Calu3 (cell line): ENCODE measurements around the gene PLEKHM2. TPM values are rescaled to one million over a fixed set of nuclear protein-coding genes. Genes with fewer than 3 reads are reported as not detected.

Source experiments
- BruUV-seq: library from RNA; stranded (reverse); fragments of 400-500 nt; replicated peaks from 2 replicates; lab custom pipeline; 2021; lab: Mats Ljungman, UMichigan
- CTCF ChIA-PET: fragments of 300-600 bp; sonication (Branson Sonifier 250); formaldehyde crosslinking; loops from one replicate; lab custom pipeline; 2022; ENCODE audit warnings: antibody characterized with exemption; lab: Charles Lee
- DNase-seq: peaks from one replicate; pipeline ENCODE4 v3.0.0; 2022
- H3K27ac Mint-ChIP-seq: one replicate; pipeline ENCODE4 v1.8.0; 2022; ENCODE audit warnings: mixed read lengths; ENCODE audit not compliant: unreplicated experiment
- H3K27me3 Mint-ChIP-seq: one replicate; pipeline ENCODE4 v1.8.0; 2022; ENCODE audit warnings: mixed read lengths; ENCODE audit not compliant: unreplicated experiment
- H3K36me3 Mint-ChIP-seq: one replicate; pipeline ENCODE4 v1.8.0; 2022; ENCODE audit warnings: mild to moderate bottlenecking, moderate library complexity, mixed read lengths; ENCODE audit not compliant: insufficient read depth, unreplicated experiment
- H3K4me1 Mint-ChIP-seq: one replicate; pipeline ENCODE4 v1.8.0; 2022; ENCODE audit warnings: mild to moderate bottlenecking, low read depth, mixed read lengths; ENCODE audit not compliant: unreplicated experiment
- H3K4me3 Mint-ChIP-seq: one replicate; pipeline ENCODE4 v1.8.0; 2022; ENCODE audit warnings: mild to moderate bottlenecking, low read depth, moderate library complexity, mixed read lengths; ENCODE audit not compliant: unreplicated experiment
- H3K9me3 Mint-ChIP-seq: one replicate; pipeline ENCODE4 v1.8.0; 2022; ENCODE audit warnings: low read depth, mixed read lengths; ENCODE audit not compliant: unreplicated experiment
- intact Hi-C: fragments of 100-400 bp; cut with micrococcal nuclease; formaldehyde crosslinking; loops from one replicate; pipeline ENCODE4 v1.10.0; 2022; ENCODE audit not compliant: unreplicated experiment
- total RNA-seq: library from RNA; stranded (reverse); gene quantifications from 2 replicates; pipeline ENCODE4 v1.2.3, GENCODE V29; 2022
- TF ChIP-seq, protein P1 (sequence below): fragments of 200-600 bp; IDR thresholded peaks from one replicate; pipeline ENCODE4 v1.8.0; 2022; ENCODE audit warnings: antibody characterized with exemption; ENCODE audit not compliant: unreplicated experiment

PLEKHM2 gene
- total RNA-seq, 1 experiment from 2014 or later, result 30.4 TPM

DNA sequence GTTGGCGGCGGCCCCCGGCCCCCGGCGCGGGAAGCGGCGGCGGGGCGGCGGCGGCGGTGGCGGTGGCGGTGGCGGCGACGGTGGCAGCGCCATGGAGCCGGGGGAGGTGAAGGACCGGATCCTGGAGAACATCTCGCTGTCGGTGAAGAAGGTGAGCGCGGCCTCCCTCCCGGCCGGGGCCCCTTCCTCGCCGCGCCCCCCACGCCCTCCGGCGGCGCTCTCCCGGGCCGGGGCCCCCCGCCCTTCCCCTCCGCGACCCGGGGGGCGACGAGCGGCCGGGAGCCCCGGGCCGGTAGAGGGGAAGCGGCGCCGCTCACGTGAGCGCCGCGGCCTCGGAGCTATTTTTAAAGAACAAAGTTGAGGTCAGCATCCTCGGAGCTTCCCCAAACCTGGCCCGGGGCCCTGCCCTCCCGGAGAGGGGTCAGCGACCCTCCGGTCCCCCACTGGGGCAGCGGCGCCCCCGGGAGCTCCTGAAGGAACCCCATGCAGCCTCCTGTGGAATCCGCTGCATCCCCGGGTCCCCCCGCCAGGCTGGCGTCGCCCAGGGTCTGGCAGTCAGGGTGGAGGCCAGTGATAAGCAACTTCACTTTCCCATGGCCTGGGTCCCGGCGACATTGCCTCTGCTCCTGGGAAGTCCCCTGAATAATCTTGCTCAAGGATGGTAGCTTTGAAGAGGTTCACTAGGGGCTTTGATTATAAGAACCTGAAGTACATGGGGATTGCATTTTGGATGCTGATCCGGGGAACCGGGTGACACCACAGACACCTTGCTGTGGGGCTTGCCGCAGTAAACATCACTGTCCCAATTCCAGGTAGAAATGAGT lies 560 bp downstream of the PLEKHM2 start:
- Mint-ChIP-seq H3K9me3 (no peaks in the 10 kb centered on the region), H3K27me3 (no peaks in the 10 kb centered on the region), H3K4me1 (no peaks in the 10 kb centered on the region), H3K36me3 (peaks cover 27% of the 10 kb centered on the region), H3K4me3 (peak overlapping the region; percentile 79), H3K27ac (no peak overlapping the region)
- DNase-seq, result peak; percentile 29
- TF ChIP-seq, protein P1, sequence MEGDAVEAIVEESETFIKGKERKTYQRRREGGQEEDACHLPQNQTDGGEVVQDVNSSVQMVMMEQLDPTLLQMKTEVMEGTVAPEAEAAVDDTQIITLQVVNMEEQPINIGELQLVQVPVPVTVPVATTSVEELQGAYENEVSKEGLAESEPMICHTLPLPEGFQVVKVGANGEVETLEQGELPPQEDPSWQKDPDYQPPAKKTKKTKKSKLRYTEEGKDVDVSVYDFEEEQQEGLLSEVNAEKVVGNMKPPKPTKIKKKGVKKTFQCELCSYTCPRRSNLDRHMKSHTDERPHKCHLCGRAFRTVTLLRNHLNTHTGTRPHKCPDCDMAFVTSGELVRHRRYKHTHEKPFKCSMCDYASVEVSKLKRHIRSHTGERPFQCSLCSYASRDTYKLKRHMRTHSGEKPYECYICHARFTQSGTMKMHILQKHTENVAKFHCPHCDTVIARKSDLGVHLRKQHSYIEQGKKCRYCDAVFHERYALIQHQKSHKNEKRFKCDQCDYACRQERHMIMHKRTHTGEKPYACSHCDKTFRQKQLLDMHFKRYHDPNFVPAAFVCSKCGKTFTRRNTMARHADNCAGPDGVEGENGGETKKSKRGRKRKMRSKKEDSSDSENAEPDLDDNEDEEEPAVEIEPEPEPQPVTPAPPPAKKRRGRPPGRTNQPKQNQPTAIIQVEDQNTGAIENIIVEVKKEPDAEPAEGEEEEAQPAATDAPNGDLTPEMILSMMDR, result no peak
- BruUV-seq, result no TSS peak
- intact Hi-C loops, result no loop called here
- CTCF ChIA-PET, result no interaction called here

DNA sequence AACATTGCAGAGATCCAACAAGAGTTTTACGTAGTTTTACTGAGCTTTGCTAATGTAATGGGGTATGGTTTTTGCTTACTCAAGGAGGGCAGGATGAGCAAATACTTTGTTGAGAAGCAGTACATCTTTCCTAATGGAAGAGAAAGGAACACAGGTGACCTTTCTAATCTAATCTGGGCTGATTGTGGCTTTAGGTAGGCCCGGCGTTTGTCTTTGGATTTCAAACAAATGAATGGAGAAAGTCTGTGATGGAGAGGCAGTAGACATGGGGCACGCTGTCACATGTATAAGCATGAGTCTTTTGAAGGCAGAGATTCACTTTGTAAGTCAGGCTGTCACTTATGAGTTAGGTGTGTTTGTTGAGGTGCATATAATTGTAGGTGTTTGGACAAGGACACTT lies 1.7 kb downstream of the PLEKHM2 start:
- DNase-seq, result no peak
- no peak overlapping the region for H3K27ac Mint-ChIP-seq

DNA sequence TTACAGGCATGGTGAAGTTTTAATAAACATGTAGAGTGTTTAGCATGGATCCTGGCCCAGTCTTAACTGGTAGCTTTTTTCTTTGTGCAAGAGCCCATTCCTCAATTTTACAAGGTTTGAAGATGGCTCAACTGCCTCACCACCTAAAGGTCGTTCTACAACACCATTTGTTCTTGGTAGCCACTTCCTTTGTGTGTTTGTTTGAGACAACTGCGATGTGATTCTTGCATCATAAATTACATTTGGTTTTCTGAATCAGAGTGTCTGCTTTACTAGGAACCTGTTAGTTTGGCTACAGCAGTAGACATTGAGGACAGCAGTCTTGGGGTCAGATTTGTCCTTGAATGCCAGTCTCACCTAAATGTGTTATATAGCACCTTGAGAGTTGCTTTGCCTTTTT lies 3.3 kb downstream of the PLEKHM2 start:
- BruUV-seq, result no TSS peak
- no peaks in the 10 kb centered on the region for H3K9me3 Mint-ChIP-seq
- no peak overlapping the region for H3K27ac Mint-ChIP-seq
- no peaks in the 10 kb centered on the region for H3K27me3 Mint-ChIP-seq
- CTCF ChIA-PET, result no interaction called here
- no peak for DNase-seq
- peaks cover 27% of the 10 kb centered on the region for H3K36me3 Mint-ChIP-seq
- H3K4me1 Mint-ChIP-seq, result no peaks in the 10 kb centered on the region
- no peak overlapping the region for H3K4me3 Mint-ChIP-seq
- TF ChIP-seq, protein P1, result no peak
- intact Hi-C loops, result no loop called here

More for the DNA sequence above, 1.7 kb downstream of the PLEKHM2 start:
- Mint-ChIP-seq H3K4me1 (no peaks in the 10 kb centered on the region), H3K36me3 (peaks cover 27% of the 10 kb centered on the region), H3K4me3 (peak overlapping the region; percentile 79), H3K27me3 (no peaks in the 10 kb centered on the region), H3K9me3 (no peaks in the 10 kb centered on the region)
- CTCF ChIA-PET, result no interaction called here
- no TSS peak for BruUV-seq
- intact Hi-C loops, result no loop called here
- TF ChIP-seq, protein P1, result no peak

DNA sequence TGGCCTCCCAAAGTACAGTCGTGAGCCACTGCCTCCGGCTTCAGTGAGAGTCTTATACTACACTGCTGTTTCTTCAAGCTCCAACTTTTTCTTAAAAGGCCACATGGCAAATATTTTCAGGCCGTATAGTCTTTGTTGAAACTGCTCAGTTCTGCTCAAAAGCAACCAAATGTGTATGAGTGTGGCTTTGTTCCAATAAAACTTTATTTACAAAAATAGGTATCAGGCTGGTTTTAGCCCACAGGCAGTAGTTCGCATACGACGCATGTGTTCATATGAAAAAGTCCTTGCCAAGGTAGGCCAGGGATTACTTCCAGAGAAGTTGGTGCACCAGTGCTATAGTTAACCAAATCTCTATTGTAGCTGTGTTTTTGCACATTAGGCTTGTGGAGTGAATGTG lies 6.2 kb downstream of the PLEKHM2 start:
- Mint-ChIP-seq H3K4me1 (no peaks in the 10 kb centered on the region), H3K9me3 (no peaks in the 10 kb centered on the region), H3K27me3 (no peaks in the 10 kb centered on the region), H3K27ac (no peak overlapping the region), H3K36me3 (peaks cover 2% of the 10 kb centered on the region), H3K4me3 (no peak overlapping the region)
- DNase-seq, result no peak
- TF ChIP-seq, protein P1, result no peak
- CTCF ChIA-PET, result no interaction called here
- BruUV-seq, result no TSS peak
- intact Hi-C loops, result no loop called here
